Mesothelial cell of epicardium (in vitro differentiated cells): ENCODE measurements around the gene BAG3. TPM values are rescaled to one million over a fixed set of nuclear protein-coding genes. Genes with fewer than 3 reads are reported as not detected.
"Not testable (repeated sequence)": the region's sequence is repeated elsewhere in the genome, so short reads cannot be mapped to it uniquely, and the experiment has no call there.

Source experiments
- DNase-seq, 2 experiments: peaks; one replicate each; pipeline ENCODE4 v3.0.0; 2021; ENCODE audit warnings: low spot score in 2 of 2; ENCODE audit not compliant: unreplicated experiment in 2 of 2
- H3K27ac Mint-ChIP-seq: 2 replicates; pipeline ENCODE4 v1.8.0; 2021; ENCODE audit warnings: mixed read lengths
- H3K27me3 Mint-ChIP-seq: 2 replicates; pipeline ENCODE4 v1.8.0; 2021; ENCODE audit warnings: low read depth, mixed read lengths
- H3K36me3 Mint-ChIP-seq: 2 replicates; pipeline ENCODE4 v1.8.0; 2021; ENCODE audit warnings: mixed read lengths
- H3K4me1 Mint-ChIP-seq: 2 replicates; pipeline ENCODE4 v1.8.0; 2021; ENCODE audit warnings: mixed read lengths
- H3K4me3 Mint-ChIP-seq: 2 replicates; pipeline ENCODE4 v1.8.0; 2021; ENCODE audit warnings: mild to moderate bottlenecking, moderate library complexity, mixed read lengths
- H3K9me3 Mint-ChIP-seq: 2 replicates; pipeline ENCODE4 v1.8.0; 2021; ENCODE audit warnings: mixed read lengths
- total RNA-seq: library from RNA; stranded (reverse); gene quantifications from 3 replicates; pipeline ENCODE4 v1.2.1, GENCODE V29; 2021
- TF ChIP-seq, protein P1 (sequence below): fragments of 200-600 bp; sonication (generic); IDR thresholded peaks from one replicate; pipeline ENCODE4 v1.5.0; 2021; ENCODE audit warnings: antibody characterized with exemption; ENCODE audit not compliant: unreplicated experiment

The BAG3 gene
- total RNA-seq, 1 donor from 2014 or later = 23.0 TPM

DNA sequence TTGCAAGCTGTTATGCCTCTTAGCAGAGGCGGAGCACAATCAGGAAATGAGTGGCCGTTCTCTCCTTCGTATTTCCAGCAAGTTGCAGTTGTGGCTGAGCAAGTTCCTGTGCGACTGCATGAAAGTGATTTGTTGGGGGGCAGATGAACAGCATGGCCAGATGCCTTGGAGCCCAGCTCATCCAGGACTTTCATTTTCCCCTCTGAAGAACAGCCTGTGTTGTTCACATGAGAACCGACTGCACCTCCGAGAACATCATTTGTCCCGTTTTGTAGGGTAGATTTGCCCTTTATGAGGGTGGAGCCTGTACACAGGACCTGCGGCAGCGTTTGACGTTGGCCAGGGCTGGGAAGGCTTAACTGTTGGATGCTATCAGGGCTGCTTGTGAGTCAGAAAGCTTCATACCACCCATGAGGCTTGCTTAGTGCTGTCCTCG is 4.4 kb downstream of the BAG3 start:
- Mint-ChIP-seq H3K36me3 (peaks cover 5% of the 10 kb centered on the region), H3K4me3 (peak overlapping the region; percentile 44), H3K4me1 (peaks cover 47% of the 10 kb centered on the region), H3K27ac (peak overlapping the region; percentile 55), H3K27me3 (no peaks in the 10 kb centered on the region), H3K9me3 (no peaks in the 10 kb centered on the region)
- DNase-seq = no peak
- TF ChIP-seq, protein P1, sequence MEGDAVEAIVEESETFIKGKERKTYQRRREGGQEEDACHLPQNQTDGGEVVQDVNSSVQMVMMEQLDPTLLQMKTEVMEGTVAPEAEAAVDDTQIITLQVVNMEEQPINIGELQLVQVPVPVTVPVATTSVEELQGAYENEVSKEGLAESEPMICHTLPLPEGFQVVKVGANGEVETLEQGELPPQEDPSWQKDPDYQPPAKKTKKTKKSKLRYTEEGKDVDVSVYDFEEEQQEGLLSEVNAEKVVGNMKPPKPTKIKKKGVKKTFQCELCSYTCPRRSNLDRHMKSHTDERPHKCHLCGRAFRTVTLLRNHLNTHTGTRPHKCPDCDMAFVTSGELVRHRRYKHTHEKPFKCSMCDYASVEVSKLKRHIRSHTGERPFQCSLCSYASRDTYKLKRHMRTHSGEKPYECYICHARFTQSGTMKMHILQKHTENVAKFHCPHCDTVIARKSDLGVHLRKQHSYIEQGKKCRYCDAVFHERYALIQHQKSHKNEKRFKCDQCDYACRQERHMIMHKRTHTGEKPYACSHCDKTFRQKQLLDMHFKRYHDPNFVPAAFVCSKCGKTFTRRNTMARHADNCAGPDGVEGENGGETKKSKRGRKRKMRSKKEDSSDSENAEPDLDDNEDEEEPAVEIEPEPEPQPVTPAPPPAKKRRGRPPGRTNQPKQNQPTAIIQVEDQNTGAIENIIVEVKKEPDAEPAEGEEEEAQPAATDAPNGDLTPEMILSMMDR = no peak

DNA sequence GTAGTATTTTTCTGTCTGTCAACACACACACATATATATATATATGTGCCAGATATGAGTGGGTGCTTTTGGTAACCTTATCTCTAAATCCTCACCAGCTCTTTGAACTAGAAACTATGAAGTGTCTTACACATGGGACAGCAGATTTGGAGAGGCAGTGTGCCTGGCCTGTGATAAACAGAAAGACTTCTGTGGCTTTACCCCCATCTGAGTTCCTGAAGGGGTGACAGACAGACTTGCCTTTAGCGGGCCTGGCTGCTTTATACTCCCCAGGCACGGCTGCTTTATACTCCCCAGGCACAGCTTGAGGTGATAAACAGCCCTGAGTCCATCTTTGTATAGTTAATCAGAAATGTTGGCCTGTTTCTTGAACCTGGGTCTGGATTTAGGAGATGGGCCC is 5.6 kb downstream of the BAG3 start:
- peaks cover 8% of the 10 kb centered on the region for H3K36me3 Mint-ChIP-seq
- no peak overlapping the region for H3K27ac Mint-ChIP-seq
- no peaks in the 10 kb centered on the region for H3K27me3 Mint-ChIP-seq
- H3K9me3 Mint-ChIP-seq = no peaks in the 10 kb centered on the region
- DNase-seq = no peak
- TF ChIP-seq, protein P1 = no peak
- peaks cover 44% of the 10 kb centered on the region for H3K4me1 Mint-ChIP-seq
- no peak overlapping the region for H3K4me3 Mint-ChIP-seq

DNA sequence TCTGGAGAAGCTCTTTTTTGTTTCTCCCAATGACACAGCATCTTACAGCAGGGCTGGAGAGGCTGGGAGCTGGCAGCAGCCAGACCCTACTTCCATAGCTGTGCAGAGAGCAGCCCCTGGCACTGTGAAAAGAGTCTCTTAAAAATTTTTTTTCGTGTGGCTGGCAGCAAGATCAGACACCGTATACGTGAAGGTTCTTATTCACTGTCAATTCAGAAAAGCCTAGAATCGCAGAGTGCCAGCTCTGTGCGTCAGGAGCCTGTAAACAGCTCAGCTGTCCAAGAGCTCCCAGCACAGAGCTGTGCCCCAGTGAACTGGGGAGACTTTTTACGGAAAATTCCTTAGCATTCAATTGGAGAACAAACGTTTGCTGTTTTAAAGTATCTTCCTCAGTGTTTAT is 6.5 kb downstream of the BAG3 start:
- Mint-ChIP-seq H3K9me3 (no peaks in the 10 kb centered on the region), H3K27me3 (no peaks in the 10 kb centered on the region), H3K4me3 (no peak overlapping the region), H3K4me1 (peaks cover 41% of the 10 kb centered on the region), H3K27ac (no peak overlapping the region), H3K36me3 (peaks cover 8% of the 10 kb centered on the region)
- DNase-seq = no peak
- TF ChIP-seq, protein P1 = no peak

DNA sequence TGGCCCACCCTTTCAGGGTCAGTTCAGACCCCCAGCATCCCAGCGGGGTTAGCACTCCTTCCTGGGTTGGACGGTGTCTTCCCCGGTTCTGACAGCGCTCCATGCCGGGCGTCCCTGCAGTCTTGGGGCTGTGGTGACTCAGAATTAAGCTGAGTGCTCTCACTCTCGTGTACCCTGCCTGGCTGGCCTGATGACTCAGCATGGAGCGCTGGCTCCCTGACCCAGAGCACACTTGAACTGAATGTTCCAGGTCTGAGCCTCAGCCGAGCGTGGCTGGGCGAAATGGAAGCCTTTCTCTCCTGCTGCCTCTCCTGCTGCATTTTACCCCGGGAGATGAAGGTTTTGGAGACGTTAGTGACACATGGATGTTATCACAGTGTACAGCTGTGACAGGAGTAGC is 7.1 kb downstream of the BAG3 start:
- Mint-ChIP-seq H3K27ac (peak overlapping the region; percentile 75), H3K9me3 (no peaks in the 10 kb centered on the region), H3K36me3 (peaks cover 8% of the 10 kb centered on the region), H3K4me3 (no peak overlapping the region), H3K27me3 (no peaks in the 10 kb centered on the region), H3K4me1 (peaks cover 36% of the 10 kb centered on the region)
- no peak for DNase-seq
- TF ChIP-seq, protein P1 = no peak

DNA sequence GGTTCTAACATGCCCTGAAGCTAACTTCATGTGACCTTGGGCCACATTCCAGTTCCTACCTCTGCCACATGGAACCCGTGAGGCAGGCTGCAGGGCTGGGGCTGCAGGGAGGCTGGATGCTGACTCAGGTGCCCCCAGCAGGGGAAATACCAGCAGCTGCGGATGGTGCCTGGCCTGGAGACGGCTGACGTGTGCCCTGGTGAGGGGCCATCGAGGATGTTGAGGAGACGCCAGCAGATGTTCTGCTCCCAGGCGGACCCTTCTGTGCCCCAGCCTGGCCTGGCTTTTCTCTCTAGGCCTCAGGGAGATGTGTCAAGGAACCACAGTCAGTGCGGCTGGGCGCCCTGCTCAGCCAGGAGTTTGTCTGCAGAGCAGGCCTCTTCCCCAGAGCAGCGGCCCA is 8.8 kb downstream of the BAG3 start:
- Mint-ChIP-seq H3K4me1 (peaks cover 26% of the 10 kb centered on the region), H3K4me3 (no peak overlapping the region), H3K9me3 (no peaks in the 10 kb centered on the region), H3K27ac (no peak overlapping the region), H3K27me3 (no peaks in the 10 kb centered on the region), H3K36me3 (peaks cover 8% of the 10 kb centered on the region)
- TF ChIP-seq, protein P1 = no peak
- no peak for DNase-seq

DNA sequence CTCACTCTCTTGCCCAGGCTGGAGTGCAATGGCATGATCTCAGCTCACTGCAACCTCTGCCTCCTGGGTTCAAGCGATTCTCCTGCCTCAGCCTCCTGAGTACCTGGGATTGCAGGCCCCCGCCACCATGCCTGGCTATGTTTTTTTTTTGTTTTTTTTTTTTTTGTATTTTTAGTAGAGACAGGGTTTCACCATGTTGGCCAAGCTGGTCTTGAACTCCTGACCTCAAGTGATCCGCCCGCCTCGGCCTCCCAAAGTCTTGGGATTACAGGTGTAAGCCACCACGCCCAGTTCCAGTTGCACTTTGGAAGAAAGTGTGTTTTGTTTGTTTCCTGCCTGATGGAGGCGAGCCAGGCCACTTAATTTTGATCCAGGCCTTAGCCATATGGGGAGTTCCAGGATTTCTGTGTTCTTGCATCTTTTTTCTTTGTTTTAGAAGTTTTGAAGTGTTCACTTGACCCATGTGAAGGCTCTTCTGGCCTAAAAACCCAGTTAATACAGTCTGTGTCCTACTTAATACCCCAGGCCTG is 11.0 kb downstream of the BAG3 start:
- H3K4me1 Mint-ChIP-seq = peaks cover 16% of the 10 kb centered on the region
- H3K9me3 Mint-ChIP-seq, H3K27me3 Mint-ChIP-seq, DNase-seq, H3K27ac Mint-ChIP-seq, H3K4me3 Mint-ChIP-seq, H3K36me3 Mint-ChIP-seq: not testable (repeated sequence)
